Vagina (tissue), 2 donors: Measurements from ENCODE around the gene CNTNAP5.

Source experiments
- CTCF ChIP-seq, 3 experiments: fragments of 450-650 bp in 2 of 3; fragments of 200-600 bp in 1 of 3; sonication (generic) in 1 of 3; IDR thresholded peaks; one replicate each; pipeline ENCODE4 v1.5.1; 2017 to 2019; ENCODE audit warnings: antibody characterized with exemption in 3 of 3, mild to moderate bottlenecking in 2 of 3, moderate library complexity in 2 of 3
- POLR2A ChIP-seq, 2 donors: fragments of 450-650 bp; IDR thresholded peaks; one replicate each; pipeline ENCODE4 v1.6.1; 2017; ENCODE audit warnings: antibody characterized with exemption in 2 of 2, mild to moderate bottlenecking in 2 of 2, moderate library complexity in 2 of 2
- POLR2AphosphoS5 ChIP-seq, 2 donors: sonication (generic); formaldehyde crosslinking; IDR thresholded peaks; one replicate each; pipeline ENCODE4 v1.9.0; 2017; ENCODE audit warnings: antibody characterized with exemption in 2 of 2, mild to moderate bottlenecking in 2 of 2, low read depth in 1 of 2; ENCODE audit not compliant: insufficient read depth in 1 of 2

- TF ChIP-seq CTCF (IDR thresholded peaks at IDR 0.05) (no peak), POLR2A (IDR thresholded peaks at IDR 0.05) (no peak), POLR2AphosphoS5 (IDR thresholded peaks at IDR 0.05; ENCODE audit: insufficient read depth in 1 of 2, low read depth in 1 of 2) (no peak)
Observed at GRCh38 chr2:124163840-124164239, 138.8 kb downstream of the CNTNAP5 start.
